ENCODE results near the gene GPATCH1. TPM values are rescaled to one million over a fixed set of nuclear protein-coding genes. Genes with fewer than 3 reads are reported as not detected.

Gene GPATCH1
- total and polyA plus RNA-seq, 2 of the 8 experiments (the other 6 are each of a cell fraction or from before 2014, with no cell fraction given): 4.3 to 8.2 TPM

DNA sequence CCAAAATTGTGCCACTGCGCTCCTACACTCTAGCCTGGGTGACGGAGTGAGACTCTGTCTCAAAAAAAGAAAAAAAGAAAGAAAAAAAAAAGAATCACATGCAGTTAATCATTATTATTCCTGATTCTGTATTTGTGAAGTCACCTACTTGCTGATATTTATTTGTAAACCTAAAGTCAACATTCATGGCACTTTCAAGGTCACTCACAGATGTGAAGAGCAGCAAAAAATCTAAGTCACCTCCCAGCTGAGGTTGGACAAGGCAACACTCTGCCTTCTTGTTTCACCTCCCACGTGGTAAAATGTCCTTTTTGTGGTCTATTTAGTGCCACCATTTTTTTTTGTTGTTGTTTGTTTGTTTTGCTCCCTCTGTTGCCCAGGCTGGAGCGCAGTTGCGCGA lies 77.4 kb downstream of the GPATCH1 start:
- ChIA-PET POLR2A (ENCODE audit: partially characterized antibody) (interaction anchor here (1.1 to 3.5 kb wide), 2 partner anchors 19 to 22 kb away, joined by 3 to 15 read pairs; no protein-coding TSS in a partner anchor), CTCF (ENCODE audit: partially characterized antibody) (interaction anchor here (0.6 to 3.8 kb wide), 5 partner anchors 11 to 523 kb away, joined by 3 to 12 read pairs (median 4); no protein-coding TSS in a partner anchor)
- H2BK15ac ChIP-seq (ENCODE audit: low read length): no peak overlapping the region
- H3K4me3 ChIP-seq (ENCODE audit: extremely low read depth in 1 of 4, insufficient read depth in 2 of 4, low read depth in 3 of 4, low read length in 4 of 4): no peak overlapping the region
- no peak overlapping the region for H2BK12ac ChIP-seq (ENCODE audit: low read depth, low read length)
- H3K9ac ChIP-seq (replicated peaks in 1 of 4; ENCODE audit: extremely low read depth in 1 of 4, low read depth in 3 of 4, low read length in 3 of 4): no peak overlapping the region
- H2BK20ac ChIP-seq (ENCODE audit: low read length): no peak overlapping the region
- H3K36me3 ChIP-seq (ENCODE audit: control insufficient read depth in 2 of 4, insufficient read depth in 4 of 4, low read length in 3 of 4): no peaks in the 10 kb centered on the region
- H4K20me1 ChIP-seq (replicated peaks in 1 of 2; ENCODE audit: control insufficient read depth in 1 of 2, insufficient read depth in 2 of 2, low read length in 2 of 2): no peaks in the 10 kb centered on the region
- H2AK5ac ChIP-seq (ENCODE audit: low read depth, low read length): no peak overlapping the region
- H3K79me1 ChIP-seq (ENCODE audit: low read depth, low read length): no peaks in the 10 kb centered on the region
- peaks cover 0 to 5% of the 10 kb centered on the region in 2 experiments; a peak in 1 of 4 replicates for H3K9me3 ChIP-seq (ENCODE audit: insufficient read depth in 2 of 2, low read depth in 1 of 2, low read length in 1 of 2)
- H3K4me2 ChIP-seq (ENCODE audit: insufficient read depth in 1 of 2, low read depth in 2 of 2, low read length in 2 of 2): no peak overlapping the region
- no peaks in the 10 kb centered on the region for H3K79me2 ChIP-seq (ENCODE audit: control insufficient read depth in 1 of 2, insufficient read depth in 2 of 2, low read length in 2 of 2)
- H2AFZ ChIP-seq (ENCODE audit: low read length): no peak overlapping the region
- H3K27ac ChIP-seq (ENCODE audit: low read depth, low read length): no peak overlapping the region
- no peak overlapping the region for H3K18ac ChIP-seq (ENCODE audit: extremely low read depth, low read length)
- FAIRE-seq: no peak
- H4K8ac ChIP-seq (ENCODE audit: extremely low read depth, insufficient read depth, low read length): no peak overlapping the region
- TF ChIP-seq YY1 (IDR thresholded peaks at IDR 0.05; ENCODE audit: low read depth, low read length) (no peak), PHF8 (conservative IDR thresholded peaks at IDR 0.05; ENCODE audit: low read depth, low read length) (no peak), TEAD4 (IDR thresholded peaks at IDR 0.05; ENCODE audit: low read depth, low read length) (no peak), SRF (IDR thresholded peaks at IDR 0.05; ENCODE audit: low read depth, low read length) (no peak), SP2 (IDR thresholded peaks at IDR 0.05; ENCODE audit: low read length) (no peak), RBBP5 (IDR thresholded peaks at IDR 0.05; ENCODE audit: borderline replicate concordance, low read depth, low read length) (no peak), TBP (IDR thresholded peaks at IDR 0.05; ENCODE audit: low read depth, low read length) (no peak), CTBP2 (IDR thresholded peaks at IDR 0.05; ENCODE audit: borderline replicate concordance, insufficient read depth, insufficient read length, low read length) (no peak), HDAC2 (IDR thresholded peaks at IDR 0.05; ENCODE audit: borderline replicate concordance in 1 of 2, low read depth in 2 of 2, low read length in 2 of 2) (no peak), HDAC6 (IDR thresholded peaks at IDR 0.05; ENCODE audit: low read depth, low read length) (no peak), GABPA (IDR thresholded peaks at IDR 0.05; ENCODE audit: borderline replicate concordance, insufficient read depth, low read length) (no peak), CREB1 (IDR thresholded peaks at IDR 0.05) (no peak), CEBPB (IDR thresholded peaks at IDR 0.05; ENCODE audit: low read depth, low read length) (no peak)
- WGBS, 2 experiments (ENCODE audit: extremely low coverage in 1 of 2, insufficient coverage in 1 of 2, insufficient read length in 1 of 2, insufficient replicate concordance in 2 of 2, low coverage in 1 of 2, low lambda C conversion rate in 2 of 2, missing lambda C conversion rate in 1 of 2): 90% methylated on average over 6 of the region's 6 CpGs; no CpG with 5 or more reads in 1 of the 2 experiments
- no peak overlapping the region for H3K14ac ChIP-seq (ENCODE audit: insufficient read length)
- H3K23ac ChIP-seq (ENCODE audit: insufficient read length): no peak overlapping the region
- no peak overlapping the region for H4K5ac ChIP-seq (ENCODE audit: insufficient read length, low read depth, low read length)
- no peak overlapping the region for H3K56ac ChIP-seq (replicated peaks; ENCODE audit: insufficient read length, low read depth, low read length)
- no peak overlapping the region for H3K4ac ChIP-seq (replicated peaks; ENCODE audit: insufficient read length, low read depth, low read length)
- H2BK5ac ChIP-seq (ENCODE audit: low read depth, low read length): no peak overlapping the region
- H3K27me3 ChIP-seq (replicated peaks in 1 of 4; ENCODE audit: control insufficient read depth in 3 of 4, extremely low read depth in 1 of 4, insufficient read depth in 3 of 4, low read length in 3 of 4): no peaks in the 10 kb centered on the region
- no peak overlapping the region for H4K91ac ChIP-seq (replicated peaks; ENCODE audit: insufficient read length, low read length)
- no peaks in the 10 kb centered on the region for H3K4me1 ChIP-seq (replicated peaks in 1 of 4; ENCODE audit: control insufficient read depth in 3 of 4, insufficient read depth in 4 of 4, low read length in 3 of 4)
- no peak for DNase-seq (ENCODE audit: low read depth in 1 of 2, low spot score in 2 of 2)
- H2BK120ac ChIP-seq (replicated peaks; ENCODE audit: low read depth, low read length): no peak overlapping the region
- H3K23me2 ChIP-seq (ENCODE audit: low read depth, low read length): 0 out of 2 replicates have a peak, but pooled peaks cover 2% of the 10 kb centered on the region
